K562 (cell line): ENCODE measurements around the gene CAB39. TPM values are rescaled to one million over a fixed set of nuclear protein-coding genes. Genes with fewer than 3 reads are reported as not detected.

Source experiments
- ATAC-seq: fragments of 200-7000 bp; cut with Tn5 transposase; 3 replicates; pipeline ENCODE4 v1.9.1; 2020; ENCODE audit warnings: moderate library complexity
- BruUV-seq: library from RNA; stranded (reverse); fragments of 400-500 nt; replicated peaks from 2 replicates; lab custom pipeline; 2021; lab: Mats Ljungman, UMichigan
- CTCF ChIA-PET: fragments of 300-600 bp; formaldehyde crosslinking; extraction: SDS; loops from one replicate; lab custom pipeline; 2021; ENCODE audit warnings: low intra/inter-chr PET ratio; lab: Yijun Ruan, JAX
- POLR2A ChIA-PET: fragments of 300-600, 350-650 bp; sonication (Branson Sonifier 250); formaldehyde crosslinking; extraction: SDS; loops from one replicate; lab custom pipeline; 2021; ENCODE audit warnings: antibody characterized with exemption, inconsistent platforms; lab: Yijun Ruan, JAX
- DNase-seq, 4 experiments: peaks; one replicate each; pipeline versions ENCODE4 v3.0.0 to v3.0.0-alpha.2; 2011 to 2018; ENCODE audit warnings: low spot score in 3 of 4, mixed read lengths in 3 of 4; ENCODE audit errors: extremely low read depth in 1 of 4
- FAIRE-seq: peaks from 2 replicates; lab custom pipeline; 2011; peaks lifted over from hg19 to GRCh38; lab: Jason Lieb, UNC
- H2AFZ ChIP-seq: 2 replicates; pipeline ENCODE4 v1.6.0; 2011; ENCODE audit warnings: low read depth, low read length, control low read depth, inconsistent platforms
- H3K27ac ChIP-seq: fragments of 200-600 bp; 3 replicates; pipeline ENCODE4 v1.8.0; 2011; ENCODE audit warnings: low read depth, mild to moderate bottlenecking, control low read depth, inconsistent platforms, low read length, moderate library complexity, mixed read lengths; ENCODE audit errors: extremely low read depth
- H3K27me3 ChIP-seq, 2 experiments: fragments of 300-600 bp in 1 of 2; 2 replicates in 1 of 2; 3 replicates in 1 of 2; pipeline versions ENCODE4 v1.6.0 to v1.8.0; 2011; ENCODE audit warnings: inconsistent platforms in 2 of 2, low read length in 2 of 2, mild to moderate bottlenecking in 1 of 2, mixed read lengths in 1 of 2, moderate library complexity in 1 of 2; ENCODE audit not compliant: control insufficient read depth in 2 of 2, insufficient read depth in 2 of 2
- H3K36me3 ChIP-seq: fragments of 300-600 bp; 3 replicates; pipeline ENCODE4 v1.8.0; 2011; ENCODE audit warnings: mild to moderate bottlenecking, low read length, inconsistent platforms; ENCODE audit not compliant: control insufficient read depth, insufficient read depth
- H3K4me1 ChIP-seq, 2 experiments: fragments of 200-600 bp in 1 of 2; replicated peaks in 1 of 2; 2 replicates in 1 of 2; 3 replicates in 1 of 2; pipeline versions ENCODE4 v1.5.1 to v1.8.0; 2011; ENCODE audit warnings: inconsistent platforms in 2 of 2, low read length in 2 of 2, mild to moderate bottlenecking in 1 of 2, mixed read lengths in 1 of 2, moderate library complexity in 1 of 2; ENCODE audit not compliant: control insufficient read depth in 2 of 2, insufficient read depth in 2 of 2
- H3K4me2 ChIP-seq: 2 replicates; pipeline ENCODE4 v1.6.1; 2011; ENCODE audit warnings: low read length, control low read depth, inconsistent platforms, mixed read lengths; ENCODE audit not compliant: insufficient read depth
- H3K4me3 ChIP-seq: fragments of 200-600 bp; sonication (generic), shearing (Covaris generic); 2 replicates; pipeline ENCODE4 v1.5.1; 2016; ENCODE audit warnings: control low read depth, inconsistent platforms
- H3K79me2 ChIP-seq: fragments of 200-600 bp; 3 replicates; pipeline ENCODE4 v1.8.0; 2011; ENCODE audit warnings: low read length, inconsistent platforms; ENCODE audit not compliant: control insufficient read depth, insufficient read depth
- H3K9ac ChIP-seq, 2 experiments: 2 replicates each; pipeline versions ENCODE4 v1.6.0 to v1.6.1; 2011; ENCODE audit warnings: low read depth in 2 of 2, low read length in 2 of 2, control low read depth in 1 of 2, inconsistent platforms in 1 of 2, mild to moderate bottlenecking in 1 of 2, mixed read lengths in 1 of 2; ENCODE audit not compliant: insufficient read depth in 1 of 2
- H3K9me1 ChIP-seq: one replicate; pipeline ENCODE4 v1.6.0; 2011; ENCODE audit warnings: inconsistent platforms, mild to moderate bottlenecking, low read length, moderate library complexity; ENCODE audit not compliant: control insufficient read depth, insufficient read depth
- H3K9me3 ChIP-seq: replicated peaks from 2 replicates; pipeline ENCODE4 v1.5.1; 2011; ENCODE audit warnings: low read depth, low read length, inconsistent platforms; ENCODE audit not compliant: control insufficient read depth, insufficient read depth
- H4K20me1 ChIP-seq: replicated peaks from 2 replicates; pipeline ENCODE4 v1.6.1; 2011; ENCODE audit warnings: low read length, inconsistent platforms, mixed read lengths; ENCODE audit not compliant: control insufficient read depth, insufficient read depth
- IFI16 ChIP-seq: fragments of 250-450 bp; sonication (Bioruptor Pico); IDR thresholded peaks from 2 replicates; pipeline ENCODE4 v2.1.2; 2022; ENCODE audit warnings: mild to moderate bottlenecking, inconsistent platforms
- IRF9 ChIP-seq: fragments of 450-650 bp; IDR thresholded peaks from 2 replicates; pipeline ENCODE4 v1.6.1; 2016; ENCODE audit warnings: missing biosample characterization, missing genetic modification characterization
- SFPQ ChIP-seq: fragments of 200-400 bp; formaldehyde crosslinking; IDR thresholded peaks from 2 replicates; pipeline ENCODE4 v1.6.1; 2017; ENCODE audit warnings: mild to moderate bottlenecking, low read depth, low read length, moderate library complexity
- TCFL5 ChIP-seq: fragments of 250-450 bp; sonication (Bioruptor Pico); conservative IDR thresholded peaks from 2 replicates; pipeline ENCODE4 v1.6.1; 2021; ENCODE audit warnings: mild to moderate bottlenecking, moderate library complexity, matching md5 sums
- ZBTB40 ChIP-seq, 2 experiments: fragments of 450-650 bp in 1 of 2; sonication (generic) in 1 of 2; formaldehyde crosslinking in 1 of 2; IDR thresholded peaks; 2 replicates each; pipeline versions ENCODE4 v1.7.1 to v1.9.0; 2016 to 2022; ENCODE audit warnings: inconsistent platforms in 1 of 2, mild to moderate bottlenecking in 1 of 2, missing genetic modification reagents in 1 of 2
- ZBTB9 ChIP-seq: fragments of 450-650 bp; formaldehyde crosslinking; IDR thresholded peaks from 2 replicates; pipeline ENCODE4 v1.4.0; 2020; ENCODE audit warnings: mild to moderate bottlenecking, moderate library complexity
- ZFP30 ChIP-seq: fragments of 250-450 bp; sonication (Bioruptor Pico); IDR thresholded peaks from 2 replicates; pipeline ENCODE4 v1.8.0; 2022; ENCODE audit warnings: moderate library complexity, mild to moderate bottlenecking, inconsistent platforms, borderline replicate concordance
- WGBS: fragments of 100-300 bp; shearing (Covaris generic); methylation state at CpG from one replicate; pipeline ENCODE4 v1.1.6; 2016; ENCODE audit warnings: low coverage, mixed read lengths; ENCODE audit not compliant: insufficient coverage; ENCODE audit errors: missing lambda C conversion rate; 5-methylcytosine and 5-hydroxymethylcytosine counted together
- in situ Hi-C: fragments of 300-500 bp; cut with MboI; formaldehyde crosslinking; loops from 4 replicates; pipeline ENCODE4 v1.15.0; 2018; ENCODE audit warnings: inconsistent platforms, mixed read lengths
- intact Hi-C: fragments of 100-400 bp; cut with micrococcal nuclease; formaldehyde crosslinking; loops from 2 replicates; pipeline ENCODE4 v1.14.2; 2022
- polyA plus RNA-seq, 8 experiments: library from polyadenylated mRNA; depleted of rRNA in 4 of 8; stranded (reverse) in 5 of 8; unstranded in 3 of 8; fragments of >200 nt; fragmentation: Nextera tagmentation in 2 of 8; fragmentation: Illumina TruSeq in 1 of 8; extraction: Ambion mirVana in 2 of 8; extraction: Trizol in 1 of 8; gene quantifications; 2 replicates each; pipeline versions ENCODE4 v1.2.1 to v1.2.3, GENCODE V29; 2011 to 2014; ENCODE audit warnings: inconsistent platforms in 1 of 8, missing spikeins in 1 of 8
- total RNA-seq, 7 experiments: library from RNA; depleted of rRNA in 6 of 7; stranded (reverse); fragments of >200 nt in 6 of 7; fragmentation: Illumina TruSeq in 2 of 7; extraction: Trizol in 2 of 7; gene quantifications; 2 replicates each; pipeline versions ENCODE4 v1.2.1 to v1.2.3, GENCODE V29; 2011 to 2021; ENCODE audit warnings: low replicate concordance in 1 of 7

CAB39 gene
- total and polyA plus RNA-seq, 9 of the 15 experiments (the other 6 are each of a cell fraction or from before 2014, with no cell fraction given), result 27.2 to 94.4 (median 70.1) TPM

GRCh38 chr2:230764346-230764745 lies 51.7 kb downstream of the CAB39 start:
- POLR2A ChIA-PET, result interaction anchor here (0.6 kb wide), 1 partner anchor 101 kb away, joined by 4 read pairs; no protein-coding TSS in a partner anchor
- WGBS, result 78% methylated on average over 1 of the region's 1 CpG
- Histone ChIP-seq H3K4me2 (no peak overlapping the region), H3K9me1 (no peaks in the 10 kb centered on the region), H3K36me3 (peaks cover 91% of the 10 kb centered on the region), H3K79me2 (peaks cover 69% of the 10 kb centered on the region), H3K27me3 (no peaks in the 10 kb centered on the region), H2AFZ (no peak overlapping the region), H3K4me3 (no peak overlapping the region), H4K20me1 (peaks cover 5% of the 10 kb centered on the region; the same call in 1 of the 2 replicates), H3K27ac (no peak overlapping the region), H3K9me3 (no peaks in the 10 kb centered on the region), H3K4me1 (peaks cover 0 to 4% of the 10 kb centered on the region in 2 experiments; a peak in 3 of 5 replicates), H3K9ac (no peak overlapping the region)
- no TSS peak for BruUV-seq
- ATAC-seq (no peak), DNase-seq (no peak), FAIRE-seq (no peak)
- intact Hi-C loops (loop anchor here (5.0 kb wide), 1 partner anchor 52 kb away; the partner anchor contains the start of gene CAB39), in situ Hi-C loops (no loop called here)
- CTCF ChIA-PET, result no interaction called here
- TF ChIP-seq ZBTB40 (IDR thresholded peaks at IDR 0.05) (no peak), ZBTB40 (CRISPR knock-in tag; IDR thresholded peaks at IDR 0.05) (no peak), ZBTB9 (CRISPR knock-in tag) (no peak), SFPQ (no peak), IRF9 (tag) (no peak), ZFP30 (CRISPR knock-in tag) (no peak), TCFL5 (CRISPR knock-in tag) (no peak), IFI16 (CRISPR knock-in tag) (no peak)
